HG02571 (cell line): ENCODE results near the gene ADM.
A peak's percentile ranks its signal among the peaks of the same experiment; 100 is the strongest.

ENCODE experiments used
- ATAC-seq: cut with Tn5 transposase; IDR thresholded peaks from one replicate; pipeline ENCODE4 v1.9.1; 2021; ENCODE audit warnings: mild to moderate bottlenecking, moderate library complexity; ENCODE audit not compliant: unreplicated experiment

ADM gene

DNA sequence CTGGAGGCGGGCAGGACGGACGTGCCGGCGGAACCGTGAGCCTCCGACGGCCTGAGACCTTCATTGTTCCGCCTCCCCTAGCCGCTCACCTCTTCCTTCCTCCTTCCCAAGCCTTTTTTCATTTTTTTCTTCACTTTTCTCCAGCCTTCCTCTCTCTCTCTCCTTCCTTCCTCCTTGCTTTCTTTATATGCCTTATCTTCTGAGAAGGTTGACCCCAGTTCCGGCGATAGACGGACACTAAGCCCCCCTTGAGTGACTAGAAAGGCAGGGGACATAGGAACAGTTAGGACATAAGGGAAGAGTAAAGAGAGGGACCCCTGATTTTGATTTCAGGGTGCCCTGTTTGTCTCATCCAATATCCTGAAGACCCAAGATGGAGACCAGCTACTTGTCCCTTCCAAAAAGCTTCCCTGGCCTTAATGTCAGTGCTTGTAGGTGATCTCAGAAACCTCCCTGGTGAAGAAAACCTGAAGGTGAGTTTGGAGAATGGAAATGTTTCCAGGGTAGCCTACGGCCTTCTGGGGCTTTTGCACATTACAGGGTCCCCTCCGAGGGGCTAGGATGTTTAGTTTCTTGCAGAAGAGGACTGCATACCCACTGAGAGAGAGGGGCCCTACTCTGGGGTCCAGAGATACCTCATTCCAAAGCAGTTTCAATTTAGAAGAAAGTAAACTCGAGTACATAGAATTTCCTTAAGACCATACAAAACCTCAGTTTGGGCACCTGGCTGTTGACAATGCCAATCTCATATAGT, 3.5 kb downstream of the ADM start:
- no peak for ATAC-seq

DNA sequence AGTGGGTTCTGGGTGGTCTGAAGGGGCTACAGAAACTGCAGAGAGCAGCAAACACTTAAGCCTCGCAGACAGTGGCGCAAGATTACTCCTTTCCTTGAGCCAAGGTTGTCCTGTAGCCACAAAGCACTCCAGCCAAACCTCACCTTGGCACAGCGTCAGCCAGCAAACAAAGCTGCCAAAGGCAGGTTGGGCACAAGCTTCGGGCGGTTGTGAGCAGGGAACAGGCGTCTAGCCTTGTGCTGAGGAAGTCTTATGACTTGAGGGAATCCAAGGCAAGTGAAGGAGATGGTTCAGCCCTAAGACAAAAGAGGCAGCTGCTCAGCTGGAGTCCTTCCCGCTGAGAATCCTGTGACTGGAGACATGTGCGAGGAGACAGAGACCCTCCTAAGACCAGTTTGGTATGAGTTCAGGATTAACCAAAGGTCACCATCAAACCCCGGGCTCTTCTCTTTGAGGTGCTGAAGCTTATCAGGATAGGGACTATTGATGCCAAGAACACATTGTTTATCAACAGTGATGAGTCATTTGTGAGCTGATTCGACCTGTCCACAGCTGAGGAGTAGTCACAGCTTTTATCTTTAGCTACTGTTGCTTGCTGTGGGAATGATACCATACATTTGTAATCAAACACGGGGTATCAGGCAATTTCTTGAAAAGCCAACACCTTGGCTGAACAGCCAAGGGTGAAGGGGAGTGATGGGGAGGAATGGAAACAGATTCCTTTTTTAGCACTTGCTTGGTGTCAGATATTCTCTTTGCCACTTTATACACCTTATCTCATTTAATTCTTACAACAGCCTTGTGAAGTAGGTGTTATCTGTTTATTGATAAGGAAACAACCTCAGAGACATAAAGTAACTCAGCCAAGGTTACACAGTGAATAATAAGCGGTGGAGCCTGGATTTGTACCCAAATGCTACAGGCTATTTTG, 4.6 kb downstream of the ADM start:
- ATAC-seq: no peak

DNA sequence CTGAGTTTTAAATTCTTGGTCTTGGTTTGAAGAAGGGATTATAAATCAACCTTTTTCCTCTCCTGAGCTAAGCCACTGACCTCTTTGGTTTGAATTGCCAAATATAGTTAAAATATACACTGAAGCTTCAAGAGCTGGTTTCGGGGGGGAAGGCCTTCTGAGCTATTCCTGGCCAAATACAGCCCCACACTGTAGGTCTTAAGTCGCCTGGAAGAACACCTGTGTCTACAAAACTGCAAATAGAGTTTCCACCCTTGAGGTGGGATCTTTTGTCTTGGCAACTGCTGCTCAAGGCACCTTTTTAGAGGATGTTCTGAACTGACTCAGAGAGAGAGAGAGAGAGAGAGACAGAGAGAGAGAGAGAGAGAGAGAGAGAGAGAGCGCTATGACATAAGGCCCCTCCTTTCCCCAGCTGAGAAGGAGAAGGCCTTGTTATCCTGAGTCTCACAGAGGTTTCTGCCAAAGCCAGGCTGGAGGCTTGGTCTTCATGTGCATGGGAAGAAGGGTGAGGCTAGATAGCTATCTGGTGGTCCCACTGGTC, 5.5 kb downstream of the ADM start:
- no peak for ATAC-seq

DNA sequence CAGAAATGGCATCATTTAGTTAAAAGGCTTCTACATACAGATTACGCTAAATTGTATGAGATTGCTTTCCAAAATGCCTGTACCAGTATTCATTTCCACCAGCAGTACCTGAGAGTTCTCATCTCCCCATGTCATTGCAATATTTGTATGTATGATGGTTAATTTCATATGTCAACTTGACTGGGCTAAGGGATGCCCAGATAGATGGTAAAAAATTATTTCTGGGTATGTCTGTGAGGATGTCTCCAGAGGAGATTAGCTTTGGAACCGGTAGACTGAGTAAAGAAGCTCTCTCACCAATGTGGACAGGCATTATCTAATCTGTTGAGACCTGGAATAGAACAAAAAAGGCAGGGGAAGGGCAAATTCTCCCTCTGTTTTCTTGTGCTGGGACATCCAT, 6.9 kb downstream of the ADM start:
- no peak for ATAC-seq

DNA sequence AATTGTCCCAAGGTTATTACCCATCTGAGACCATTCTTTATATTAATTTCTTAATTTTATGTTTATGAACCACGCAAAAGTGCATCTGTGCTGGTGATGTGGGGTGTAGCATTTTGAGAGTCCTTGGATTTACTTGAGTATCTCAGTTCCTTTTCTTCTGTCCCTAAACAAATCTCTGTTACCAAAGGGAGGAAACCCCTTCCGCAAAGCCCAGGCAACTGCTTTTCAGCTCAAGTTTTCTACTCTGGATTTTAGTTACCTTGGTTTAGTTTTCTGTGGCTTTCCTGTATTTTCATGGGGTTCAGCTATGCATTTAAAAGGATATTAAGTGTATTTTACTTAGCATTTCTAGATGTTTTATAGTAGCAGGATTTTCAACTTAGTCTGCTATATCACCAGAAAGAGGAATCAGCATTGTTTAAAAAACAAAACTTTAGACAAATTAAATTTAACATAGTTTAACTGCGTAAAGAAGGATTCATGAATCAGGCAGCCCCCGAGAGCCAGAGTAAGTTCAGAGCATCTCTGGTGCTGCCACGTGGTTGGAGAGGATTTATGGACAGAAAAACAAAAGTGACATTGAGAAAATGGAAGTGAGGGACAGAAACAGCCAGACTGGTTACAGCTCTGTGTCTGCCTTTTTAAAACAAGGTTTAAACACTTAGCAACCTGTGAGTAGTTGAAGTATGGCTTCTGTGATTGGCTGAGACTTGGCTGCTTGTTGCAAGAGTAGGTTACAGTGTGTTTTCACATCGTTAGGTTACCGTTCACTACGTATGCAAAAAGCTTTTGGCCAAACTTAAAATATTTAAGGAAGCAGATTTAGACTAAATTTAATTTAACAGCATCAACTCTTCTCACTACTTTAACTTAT, 9.6 kb downstream of the ADM start:
- peak; percentile 55 for ATAC-seq

DNA sequence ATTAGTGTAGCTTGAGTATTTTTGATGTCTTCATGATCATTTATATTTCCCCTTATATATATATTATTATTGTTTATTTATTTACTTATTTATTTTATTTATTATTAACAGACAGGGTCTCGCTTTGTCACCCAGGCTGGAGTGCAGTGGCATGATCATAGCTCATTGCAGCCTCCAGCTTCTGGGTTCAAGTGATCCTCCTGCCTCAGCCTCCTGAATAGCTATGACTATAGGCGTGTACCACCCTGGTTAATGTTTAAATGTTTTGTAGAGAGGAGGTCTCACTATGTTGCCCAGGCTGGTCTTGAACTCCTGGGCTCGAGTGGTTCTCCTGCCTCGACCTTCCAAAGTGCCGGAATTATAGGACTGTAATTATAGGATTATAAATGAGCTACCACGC, 10.2 kb downstream of the ADM start:
- ATAC-seq: no peak

DNA sequence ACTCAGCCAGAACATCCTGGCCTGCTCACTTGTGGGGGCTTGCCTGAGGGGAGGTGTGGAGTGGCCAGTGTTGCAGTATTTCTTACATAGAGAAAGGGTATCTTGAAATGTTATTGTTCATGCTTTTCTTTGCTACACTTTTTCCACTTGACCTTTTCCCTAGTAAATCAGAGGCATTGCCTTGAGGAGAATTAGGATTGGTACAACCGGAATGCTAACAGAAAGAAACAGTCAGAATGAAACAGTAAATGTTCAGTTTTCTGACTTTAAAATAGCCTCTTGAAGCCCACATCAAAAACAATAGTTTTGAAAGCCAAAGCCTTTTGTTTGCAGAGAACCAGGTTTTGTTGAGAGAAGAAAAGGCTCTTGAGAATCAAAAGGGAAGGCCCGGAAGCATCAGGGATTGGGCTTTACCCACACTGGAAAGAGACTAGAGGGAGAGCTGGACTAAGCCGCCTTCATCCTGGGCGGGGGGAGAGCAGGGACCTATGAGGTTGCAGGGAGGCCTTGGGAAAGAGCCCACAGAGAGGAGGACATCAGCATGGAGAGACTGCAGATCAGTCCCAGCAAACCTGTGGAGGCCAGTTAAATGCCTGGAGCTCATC, 12.4 kb downstream of the ADM start:
- peak; percentile 2 for ATAC-seq

DNA sequence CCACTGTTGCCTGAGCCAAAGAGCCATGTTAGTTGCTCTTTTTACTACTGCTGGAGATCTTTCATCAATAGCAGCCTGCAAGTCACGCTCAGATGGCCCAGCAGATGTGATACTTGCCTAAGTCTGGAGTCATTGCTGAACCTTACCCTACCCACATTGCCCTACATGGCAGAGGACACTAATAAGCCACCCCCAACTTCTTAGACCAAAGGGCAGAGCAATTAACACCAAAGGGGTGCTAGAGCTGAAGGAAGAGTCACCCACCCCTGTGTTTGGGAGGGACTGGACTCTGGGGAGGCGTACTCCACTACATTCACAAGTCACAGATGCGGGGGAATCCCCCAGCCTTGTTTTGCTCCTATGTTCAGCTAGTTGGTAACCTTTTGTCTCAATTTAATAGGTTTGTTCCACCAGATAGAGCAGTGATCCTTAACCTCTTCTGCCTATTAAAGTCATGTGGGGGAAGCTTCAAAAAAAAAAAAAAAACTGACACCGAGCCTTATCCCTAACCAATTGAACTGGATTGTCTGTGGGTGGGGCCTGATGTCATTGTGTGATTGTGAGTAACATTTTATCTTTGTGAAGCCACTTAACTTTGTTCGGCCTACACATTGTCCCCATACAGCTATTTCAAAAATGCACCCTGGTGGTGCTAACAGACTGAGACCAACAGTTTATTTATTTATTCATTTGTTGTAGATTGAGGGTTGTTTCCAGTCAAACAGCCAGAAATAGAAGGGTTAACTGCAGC, 13.1 kb downstream of the ADM start:
- ATAC-seq: peak; percentile 50

DNA sequence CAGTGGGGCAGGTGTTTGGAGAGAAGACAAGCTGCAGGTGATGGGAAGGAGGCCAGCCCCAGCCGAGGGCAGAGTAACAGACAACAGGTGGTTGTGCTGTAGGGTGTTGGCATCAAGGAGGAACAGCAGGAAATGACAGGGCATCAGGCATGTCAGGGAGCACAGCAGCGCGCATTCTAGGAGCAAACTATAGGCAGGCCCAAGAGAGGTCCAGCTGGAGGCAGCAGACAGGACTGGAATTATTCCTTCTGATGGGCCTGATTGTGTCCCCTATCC, 13.6 kb downstream of the ADM start:
- no peak for ATAC-seq

DNA sequence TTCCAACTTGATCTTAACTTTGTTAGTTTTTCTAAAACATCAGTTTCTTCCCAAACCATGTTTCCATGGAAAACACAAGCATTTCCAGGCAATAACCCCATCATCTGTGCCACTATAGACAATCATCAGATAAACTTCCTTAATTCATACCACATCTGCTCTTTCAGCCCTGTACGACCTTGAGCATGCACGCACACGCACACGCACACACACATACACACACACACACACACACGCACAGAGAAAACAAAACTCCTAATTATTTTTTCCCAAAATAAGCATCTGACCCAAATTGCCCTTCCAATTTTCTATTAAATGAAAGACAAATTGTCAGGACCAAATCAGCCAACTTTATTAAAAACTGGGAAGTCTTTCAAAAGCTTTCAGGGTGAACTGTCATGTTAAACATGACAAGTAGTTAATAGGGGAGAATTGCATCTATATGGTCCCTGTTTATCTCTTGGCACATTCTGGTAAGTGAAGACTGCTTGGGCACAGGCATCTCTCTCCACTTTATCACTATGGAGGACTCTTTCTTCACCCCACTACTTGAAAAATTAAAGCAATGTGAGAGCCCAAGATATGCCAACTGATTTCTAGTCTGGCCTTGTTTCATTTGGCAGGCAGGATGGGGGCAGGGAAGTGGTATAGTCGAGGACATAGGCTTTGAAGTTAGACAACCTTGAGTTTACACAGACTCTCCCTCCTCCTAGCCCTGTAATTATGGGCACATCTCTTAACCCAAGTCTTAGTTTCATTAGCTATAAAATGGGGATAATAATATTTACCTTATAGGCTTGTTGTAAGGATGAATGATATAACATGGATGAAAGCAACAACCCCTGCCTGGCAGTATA, 15.1 kb downstream of the ADM start:
- ATAC-seq: no peak

DNA sequence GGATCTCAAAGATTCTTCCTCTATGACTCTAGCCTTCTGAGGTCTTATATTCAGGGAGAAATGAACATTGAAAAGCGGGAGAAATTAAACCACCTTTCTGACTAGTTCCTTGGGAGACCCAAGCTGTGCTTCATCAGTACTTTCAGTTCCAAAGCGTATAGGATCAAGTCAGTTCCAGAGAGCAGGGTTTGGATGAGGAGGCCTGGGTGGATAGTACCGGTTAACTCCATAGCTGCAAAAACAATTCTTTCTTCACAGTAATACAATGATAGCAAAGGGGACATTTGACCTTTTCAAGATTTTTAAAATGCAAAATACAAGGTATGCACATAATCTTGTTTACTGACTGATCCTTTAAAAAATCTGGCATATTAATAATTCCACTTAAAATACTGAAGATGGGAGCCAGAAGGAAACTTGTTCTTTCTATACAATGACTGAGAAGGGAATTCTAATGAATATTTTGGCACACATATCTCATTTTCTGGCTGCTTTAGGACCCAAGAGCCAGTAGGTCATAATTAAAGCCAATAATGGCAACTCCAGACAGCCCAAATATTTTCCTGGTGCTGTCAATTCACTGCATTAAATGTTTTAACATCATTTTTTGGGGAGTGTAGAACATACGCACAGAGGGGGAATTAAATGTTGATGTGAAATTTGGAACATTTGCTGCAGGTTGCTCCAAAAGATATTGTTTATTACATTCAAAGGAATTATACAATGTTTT, 16.0 kb downstream of the ADM start:
- no peak for ATAC-seq

DNA sequence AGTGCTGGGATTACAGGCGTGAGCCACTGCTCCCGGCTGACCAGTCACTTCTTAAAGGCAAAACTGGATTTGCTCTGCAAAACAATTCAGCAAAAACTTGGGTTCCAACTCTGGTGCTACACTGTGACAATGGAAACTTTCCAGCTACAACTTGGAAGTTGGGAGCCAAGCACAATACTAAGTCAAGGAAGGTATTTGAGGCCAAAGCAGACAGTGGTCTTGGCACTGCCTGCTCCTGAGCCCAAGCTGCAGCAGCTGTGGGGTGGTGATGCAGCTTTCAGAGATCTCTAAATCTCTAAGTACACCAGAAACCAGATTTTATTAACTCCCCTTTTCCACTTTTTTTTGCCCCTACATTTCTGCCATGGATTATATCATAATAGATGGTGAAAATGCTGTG, 17.5 kb downstream of the ADM start:
- no peak for ATAC-seq

DNA sequence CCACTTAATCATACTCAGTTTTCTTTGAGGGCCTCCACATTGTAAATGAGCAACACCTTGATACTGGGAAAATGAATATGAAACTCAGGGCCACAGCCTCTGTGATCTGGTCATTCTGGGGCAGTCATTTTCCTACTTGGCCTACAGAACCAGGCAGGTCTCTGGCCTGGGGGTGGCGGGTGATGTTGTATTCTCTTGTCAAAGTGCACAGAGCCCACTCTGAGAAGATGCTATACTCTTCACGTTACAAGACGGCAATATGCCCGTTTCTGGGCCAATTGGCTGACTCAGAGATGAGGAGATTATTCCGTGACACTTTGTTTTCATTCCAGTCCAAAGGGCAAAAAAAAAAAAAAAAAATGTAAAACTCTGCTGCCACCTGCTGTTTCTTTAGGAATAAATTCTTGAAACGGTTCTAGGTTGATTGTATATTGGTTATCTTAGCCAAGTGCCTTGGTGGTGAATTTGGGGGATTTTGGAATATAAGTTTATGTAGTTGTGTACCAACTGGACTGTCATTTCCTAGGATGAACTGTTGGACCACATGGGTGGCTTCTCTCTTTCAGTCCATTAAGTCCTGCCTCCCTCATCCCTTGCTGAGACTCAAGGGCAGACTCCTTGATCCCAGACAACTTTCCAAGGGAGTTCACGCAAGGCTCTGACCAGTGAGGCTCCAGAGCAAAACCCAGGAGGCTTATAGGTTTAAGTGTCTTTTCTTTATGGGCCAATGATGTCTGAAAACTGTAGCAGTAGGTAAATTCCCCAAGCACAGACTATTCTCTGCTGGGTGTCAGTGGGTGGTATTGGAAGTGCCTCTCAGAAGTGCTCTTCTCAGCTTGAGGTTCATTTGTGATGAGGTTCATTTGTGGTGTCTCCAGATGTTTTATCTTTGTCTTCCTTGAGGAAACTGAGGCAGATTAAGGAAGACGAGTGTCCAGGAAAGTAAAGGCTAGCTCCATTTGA, 18.2 kb downstream of the ADM start:
- ATAC-seq: no peak

DNA sequence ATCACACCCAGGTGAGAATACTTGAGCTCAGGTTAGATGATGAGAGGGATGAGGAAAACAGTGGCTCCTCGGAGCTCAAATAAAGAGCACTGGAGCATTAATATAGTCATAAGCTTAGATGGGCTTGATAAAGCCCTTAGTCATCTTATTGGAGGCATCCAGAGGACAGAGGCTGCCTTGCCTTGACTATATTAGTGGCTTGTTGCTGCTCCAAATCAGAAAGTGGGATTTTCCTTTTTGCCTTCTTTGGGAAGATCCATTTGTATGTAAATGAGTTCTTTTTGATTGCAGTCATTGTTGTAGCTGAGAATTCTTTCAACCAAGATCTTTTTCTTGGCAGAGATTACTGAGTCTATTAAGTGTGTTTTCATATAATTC, 18.9 kb downstream of the ADM start:
- no peak for ATAC-seq

DNA sequence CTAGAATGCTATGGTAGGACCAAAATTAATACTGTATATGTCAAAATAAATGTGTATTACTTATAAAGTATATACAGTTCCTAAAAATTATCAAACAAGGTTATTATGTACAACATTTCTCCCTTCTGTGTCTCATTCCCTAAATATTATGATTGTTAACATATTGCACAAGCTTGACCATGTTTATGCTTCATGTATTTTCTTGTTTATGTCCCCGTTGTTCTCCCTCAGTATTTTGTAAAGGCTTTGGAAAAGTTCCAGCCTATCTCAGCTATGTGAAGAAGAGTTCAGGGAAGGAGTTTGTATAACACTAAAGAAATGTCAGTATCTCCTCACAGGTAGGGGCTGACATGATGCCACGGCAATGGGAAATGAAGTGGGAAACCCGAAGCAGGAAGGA, 19.6 kb downstream of the ADM start:
- ATAC-seq: no peak

DNA sequence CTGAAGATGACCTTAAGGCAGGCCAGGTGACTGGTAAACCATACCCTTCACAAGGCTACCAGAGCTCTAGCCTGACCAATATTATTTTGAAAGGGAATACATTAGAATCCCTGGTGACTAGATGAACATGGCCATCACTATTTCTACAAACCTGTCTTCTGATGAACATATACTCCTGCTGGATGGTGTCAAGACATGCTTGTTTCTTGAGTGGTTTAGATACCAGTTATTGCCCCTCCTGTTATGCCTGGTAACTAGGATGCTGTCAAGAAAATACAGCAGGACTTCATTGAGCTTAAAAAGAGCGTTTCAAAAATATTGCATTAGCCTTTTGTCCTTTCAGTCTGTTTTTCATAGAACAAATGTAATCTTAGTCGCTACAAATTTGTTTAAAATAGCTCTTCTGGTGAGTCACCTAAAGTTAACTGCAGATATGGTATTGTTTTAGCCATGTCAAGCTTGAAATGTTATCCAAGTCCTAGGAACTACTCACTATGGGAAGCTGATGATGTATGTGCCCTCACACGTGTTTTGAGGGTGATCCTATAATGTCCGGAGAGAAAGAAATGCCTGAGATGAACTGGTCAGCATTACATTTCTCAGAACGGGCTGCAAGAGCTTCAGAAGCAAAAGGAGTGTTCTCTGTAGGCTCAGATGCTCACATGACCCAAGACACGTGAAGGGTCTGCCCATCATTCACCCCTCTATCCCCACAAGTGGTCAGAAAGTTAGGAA, 20.6 kb downstream of the ADM start:
- ATAC-seq: no peak
